KMS-11 (cell line): ENCODE measurements around the gene FGF22.

Experiments used
- H2AFZ ChIP-seq: fragments of 200-600 bp; sonication (generic); 2 replicates; pipeline ENCODE4 v1.6.1; 2016; ENCODE audit warnings: antibody characterized with exemption, mixed run types, low read depth
- H3K27ac ChIP-seq: fragments of 200-600 bp; sonication (generic); 2 replicates; pipeline ENCODE4 v1.6.1; 2016; ENCODE audit warnings: mild to moderate bottlenecking, mixed run types
- H3K27me3 ChIP-seq: fragments of 200-600 bp; sonication (generic); 2 replicates; pipeline ENCODE4 v1.6.1; 2017; ENCODE audit warnings: mild to moderate bottlenecking, low read depth, mixed run types, moderate library complexity; ENCODE audit not compliant: insufficient read depth
- H3K36me3 ChIP-seq: fragments of 200-600 bp; sonication (generic); 2 replicates; pipeline ENCODE4 v1.6.1; 2017; ENCODE audit warnings: mild to moderate bottlenecking, mixed run types; ENCODE audit not compliant: insufficient read depth
- H3K4me1 ChIP-seq: fragments of 200-600 bp; sonication (generic); 2 replicates; pipeline ENCODE4 v1.6.1; 2016; ENCODE audit warnings: mild to moderate bottlenecking, low read depth, mixed run types; ENCODE audit not compliant: poor library complexity, severe bottlenecking
- H3K4me2 ChIP-seq: fragments of 200-600 bp; sonication (generic); 2 replicates; pipeline ENCODE4 v1.7.0; 2016; ENCODE audit warnings: mild to moderate bottlenecking, mixed run types
- H3K4me3 ChIP-seq: fragments of 200-600 bp; sonication (generic); IDR thresholded peaks from 2 replicates; pipeline ENCODE4 v1.6.1; 2017; ENCODE audit warnings: low read depth, low read length, mixed read lengths; ENCODE audit not compliant: insufficient read depth
- H3K79me2 ChIP-seq: fragments of 200-600 bp; sonication (generic); 2 replicates; pipeline ENCODE4 v1.6.1; 2016; ENCODE audit warnings: low read depth, mixed run types; ENCODE audit not compliant: insufficient read depth
- H3K9ac ChIP-seq: fragments of 200-600 bp; sonication (generic); 2 replicates; pipeline ENCODE4 v1.6.1; 2016; ENCODE audit warnings: mild to moderate bottlenecking, mixed run types
- H4K20me1 ChIP-seq: fragments of 200-600 bp; sonication (generic); 2 replicates; pipeline ENCODE4 v1.6.1; 2016; ENCODE audit warnings: mild to moderate bottlenecking, mixed run types; ENCODE audit not compliant: insufficient read depth
- TF ChIP-seq, protein P1 (sequence below): fragments of 200-600 bp; sonication (generic); conservative IDR thresholded peaks from 2 replicates; pipeline ENCODE4 v1.6.1; 2017; ENCODE audit warnings: low read depth, mild to moderate bottlenecking, antibody characterized with exemption, low read length, moderate library complexity, mixed read lengths

FGF22 gene

DNA sequence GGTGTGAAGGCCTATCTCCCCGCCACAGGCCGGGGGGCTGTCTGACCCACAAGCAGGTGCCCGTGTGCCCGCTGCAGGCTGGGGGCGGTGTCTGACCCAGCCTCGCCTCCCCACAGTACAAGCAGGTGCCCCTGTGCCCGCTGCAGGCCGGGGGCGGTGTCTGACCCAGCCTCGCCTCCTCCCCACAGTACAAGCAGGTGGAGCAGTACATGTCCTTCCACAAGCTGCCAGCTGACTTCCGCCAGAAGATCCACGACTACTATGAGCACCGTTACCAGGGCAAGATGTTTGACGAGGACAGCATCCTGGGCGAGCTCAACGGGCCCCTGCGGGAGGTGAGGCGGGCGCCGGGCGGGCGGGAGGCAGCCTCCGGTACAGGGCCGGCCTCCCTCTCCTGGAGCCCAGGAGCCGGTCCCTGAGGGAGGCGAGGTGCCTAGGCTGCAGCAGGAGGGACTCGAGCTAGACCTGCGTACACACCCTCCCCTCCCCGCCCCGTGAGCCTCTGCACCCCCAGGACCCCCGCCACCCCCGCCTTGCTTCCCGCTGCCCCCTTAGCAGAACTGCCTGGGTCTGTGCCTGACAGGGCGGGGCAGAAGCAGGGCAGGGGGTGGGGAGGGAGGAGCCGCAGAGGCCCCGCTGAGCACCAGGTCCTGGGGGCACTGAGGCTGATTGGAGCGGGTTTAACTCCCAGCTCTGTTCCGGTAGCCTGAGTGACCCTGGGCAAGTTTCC lies 29.4 kb upstream of the FGF22 start:
- Histone ChIP-seq H3K4me1 (no peaks in the 10 kb centered on the region), H3K36me3 (no peaks in the 10 kb centered on the region), H3K4me2 (no peak overlapping the region)

DNA sequence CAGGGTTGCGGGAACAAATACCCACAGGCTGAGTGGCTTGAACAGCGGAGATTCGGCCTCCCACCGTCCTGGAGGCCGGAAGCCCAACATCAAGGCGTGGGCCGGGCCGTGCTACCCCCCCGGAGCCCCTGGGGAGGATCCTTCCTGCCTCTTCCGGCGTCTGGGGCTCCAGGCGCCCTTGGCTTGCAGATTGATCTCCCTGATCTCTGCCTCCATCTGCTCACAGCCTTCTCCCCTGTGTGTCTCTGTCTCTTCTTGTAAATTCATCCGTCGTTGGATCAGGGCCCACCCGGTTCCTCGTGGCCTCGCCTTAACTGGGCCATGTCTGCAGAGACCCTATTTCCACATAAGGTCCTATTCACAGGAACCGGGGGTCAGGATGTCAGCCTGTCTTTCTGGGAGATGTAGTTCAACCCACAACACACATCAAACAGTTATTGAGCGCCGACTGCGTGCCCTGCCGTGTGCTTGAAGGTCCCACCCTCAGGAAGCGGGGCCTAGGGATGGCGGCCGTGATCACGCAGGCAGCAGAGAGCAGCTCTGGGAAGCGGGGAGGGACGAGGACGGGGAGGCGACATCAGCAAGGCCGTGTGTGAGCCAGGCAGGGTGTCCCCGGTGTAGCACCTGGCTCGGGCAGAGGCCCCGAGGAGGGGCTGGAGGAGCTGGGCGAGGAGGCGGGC lies 28.7 kb upstream of the FGF22 start:
- H2AFZ ChIP-seq, result no peak overlapping the region
- no peaks in the 10 kb centered on the region for H3K36me3 ChIP-seq
- no peaks in the 10 kb centered on the region for H4K20me1 ChIP-seq
- no peak overlapping the region for H3K27ac ChIP-seq
- TF ChIP-seq, protein P1, sequence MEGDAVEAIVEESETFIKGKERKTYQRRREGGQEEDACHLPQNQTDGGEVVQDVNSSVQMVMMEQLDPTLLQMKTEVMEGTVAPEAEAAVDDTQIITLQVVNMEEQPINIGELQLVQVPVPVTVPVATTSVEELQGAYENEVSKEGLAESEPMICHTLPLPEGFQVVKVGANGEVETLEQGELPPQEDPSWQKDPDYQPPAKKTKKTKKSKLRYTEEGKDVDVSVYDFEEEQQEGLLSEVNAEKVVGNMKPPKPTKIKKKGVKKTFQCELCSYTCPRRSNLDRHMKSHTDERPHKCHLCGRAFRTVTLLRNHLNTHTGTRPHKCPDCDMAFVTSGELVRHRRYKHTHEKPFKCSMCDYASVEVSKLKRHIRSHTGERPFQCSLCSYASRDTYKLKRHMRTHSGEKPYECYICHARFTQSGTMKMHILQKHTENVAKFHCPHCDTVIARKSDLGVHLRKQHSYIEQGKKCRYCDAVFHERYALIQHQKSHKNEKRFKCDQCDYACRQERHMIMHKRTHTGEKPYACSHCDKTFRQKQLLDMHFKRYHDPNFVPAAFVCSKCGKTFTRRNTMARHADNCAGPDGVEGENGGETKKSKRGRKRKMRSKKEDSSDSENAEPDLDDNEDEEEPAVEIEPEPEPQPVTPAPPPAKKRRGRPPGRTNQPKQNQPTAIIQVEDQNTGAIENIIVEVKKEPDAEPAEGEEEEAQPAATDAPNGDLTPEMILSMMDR, result no peak
- no peak overlapping the region for H3K9ac ChIP-seq
- H3K4me3 ChIP-seq, result no peak overlapping the region
- no peaks in the 10 kb centered on the region for H3K79me2 ChIP-seq
- H3K4me2 ChIP-seq, result no peak overlapping the region
- no peaks in the 10 kb centered on the region for H3K4me1 ChIP-seq
- H3K27me3 ChIP-seq, result no peaks in the 10 kb centered on the region

More for the DNA sequence above, 29.4 kb upstream of the FGF22 start:
- H2AFZ ChIP-seq, result no peak overlapping the region
- H3K4me3 ChIP-seq, result no peak overlapping the region
- no peaks in the 10 kb centered on the region for H3K27me3 ChIP-seq
- no peak overlapping the region for H3K9ac ChIP-seq
- no peaks in the 10 kb centered on the region for H3K79me2 ChIP-seq
- no peaks in the 10 kb centered on the region for H4K20me1 ChIP-seq
- H3K27ac ChIP-seq, result no peak overlapping the region
- TF ChIP-seq, protein P1, result no peak

DNA sequence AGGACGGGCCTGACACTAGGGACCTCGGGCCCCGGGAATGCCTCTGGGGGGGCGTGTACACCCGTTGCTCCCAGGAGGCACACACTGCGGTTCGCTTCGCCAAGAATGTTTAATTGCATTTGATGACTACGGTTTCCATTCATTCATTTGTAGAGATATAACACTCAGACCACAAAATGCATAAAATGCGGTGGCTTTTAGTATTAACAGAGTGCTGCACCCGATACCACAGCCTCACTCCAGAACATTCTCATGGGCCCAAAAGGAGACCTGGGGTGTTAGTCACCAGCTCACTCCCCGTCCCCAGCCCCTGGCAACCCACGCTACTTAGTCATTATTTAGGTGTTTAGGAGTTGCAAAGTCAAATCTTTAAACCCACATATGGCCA lies 28.2 kb upstream of the FGF22 start:
- H3K4me2 ChIP-seq, result no peak overlapping the region
- TF ChIP-seq, protein P1, result no peak

DNA sequence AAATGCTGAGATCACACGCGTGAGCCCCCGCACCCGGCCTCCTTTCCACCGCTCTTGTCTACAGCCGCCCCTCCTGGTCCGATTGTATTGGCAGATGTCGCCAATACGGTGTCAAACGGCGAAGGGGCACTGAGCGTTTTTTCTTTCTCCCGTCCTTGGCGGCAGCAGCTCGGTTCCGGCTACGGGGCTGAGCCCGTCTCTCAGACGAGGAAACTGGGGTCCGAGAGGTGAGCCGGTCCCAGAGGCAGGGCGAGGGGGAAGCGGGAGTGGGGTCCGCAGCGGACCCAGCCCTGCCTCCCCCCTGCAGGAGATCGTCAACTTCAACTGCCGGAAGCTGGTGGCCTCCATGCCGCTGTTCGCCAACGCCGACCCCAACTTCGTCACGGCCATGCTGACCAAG lies 26.7 kb upstream of the FGF22 start:
- Histone ChIP-seq H3K4me1 (no peaks in the 10 kb centered on the region), H3K4me2 (no peak overlapping the region), H3K27ac (no peak overlapping the region), H3K4me3 (no peak overlapping the region), H2AFZ (no peak overlapping the region), H3K36me3 (no peaks in the 10 kb centered on the region), H3K27me3 (no peaks in the 10 kb centered on the region), H4K20me1 (no peaks in the 10 kb centered on the region), H3K79me2 (no peaks in the 10 kb centered on the region), H3K9ac (no peak overlapping the region)
- TF ChIP-seq, protein P1, result no peak

More for the DNA sequence above, 28.2 kb upstream of the FGF22 start:
- Histone ChIP-seq H3K79me2 (no peaks in the 10 kb centered on the region), H3K9ac (no peak overlapping the region), H4K20me1 (no peaks in the 10 kb centered on the region), H3K27me3 (no peaks in the 10 kb centered on the region), H2AFZ (no peak overlapping the region), H3K27ac (no peak overlapping the region), H3K36me3 (no peaks in the 10 kb centered on the region), H3K4me3 (no peak overlapping the region), H3K4me1 (no peaks in the 10 kb centered on the region)
